HepG2 (cell line): Measurements from ENCODE around the gene CAMKK1. TPM values are rescaled to one million over a fixed set of nuclear protein-coding genes. Genes with fewer than 3 reads are reported as not detected.
A peak's percentile ranks its signal among the peaks of the same experiment; 100 is the strongest.

Experiments
- FLYWCH1 ChIP-seq: sonication (generic); formaldehyde crosslinking; IDR thresholded peaks from 2 replicates; pipeline ENCODE4 v1.8.1; 2023; ENCODE audit warnings: mild to moderate bottlenecking, missing genetic modification reagents
- FOXA3 ChIP-seq: IDR thresholded peaks from 2 replicates; pipeline ENCODE4 v1.6.1; 2016; ENCODE audit warnings: missing genetic modification reagents, missing compliant biosample characterization
- KAT7 ChIP-seq: IDR thresholded peaks from 2 replicates; pipeline ENCODE4 v1.6.1; 2018; ENCODE audit warnings: borderline replicate concordance, missing compliant biosample characterization
- POLR2G ChIP-seq: fragments of 200-400 bp; formaldehyde crosslinking; IDR thresholded peaks from 2 replicates; pipeline ENCODE4 v1.6.1; 2018; ENCODE audit warnings: mild to moderate bottlenecking, low read depth, low read length, moderate library complexity
- SRSF9 ChIP-seq: fragments of 200-400 bp; formaldehyde crosslinking; IDR thresholded peaks from 2 replicates; pipeline ENCODE4 v1.6.1; 2018; ENCODE audit warnings: borderline replicate concordance, mild to moderate bottlenecking, low read depth, low read length; ENCODE audit not compliant: insufficient read depth, poor library complexity, severe bottlenecking
- TCF7 ChIP-seq: sonication (generic); IDR thresholded peaks from 2 replicates; pipeline ENCODE4 v1.6.1; 2016; ENCODE audit warnings: antibody characterized with exemption, low read depth
- ZFP36L2 ChIP-seq: sonication (generic); formaldehyde crosslinking; IDR thresholded peaks from 2 replicates; pipeline ENCODE4 v1.4.0; 2020; ENCODE audit warnings: missing genetic modification reagents
- ZMAT5 ChIP-seq: sonication (generic); formaldehyde crosslinking; IDR thresholded peaks from 2 replicates; pipeline ENCODE4 v1.5.0; 2020; ENCODE audit warnings: mild to moderate bottlenecking, low read depth, missing genetic modification reagents, borderline replicate concordance
- ZNF205 ChIP-seq: IDR thresholded peaks from 2 replicates; pipeline ENCODE4 v1.6.1; 2018; ENCODE audit warnings: missing biosample characterization, missing genetic modification reagents
- ZNF572 ChIP-seq: sonication (generic); formaldehyde crosslinking; IDR thresholded peaks from 2 replicates; pipeline ENCODE4 v1.5.1; 2020; ENCODE audit warnings: mild to moderate bottlenecking, missing genetic modification reagents
- ZNF660 ChIP-seq: sonication (generic); formaldehyde crosslinking; IDR thresholded peaks from 2 replicates; pipeline ENCODE4 v1.5.1; 2020; ENCODE audit warnings: mild to moderate bottlenecking, low read depth, missing genetic modification reagents, borderline replicate concordance
- ZNF724P ChIP-seq: sonication (generic); formaldehyde crosslinking; IDR thresholded peaks from 2 replicates; pipeline ENCODE4 v1.8.0; 2022; ENCODE audit warnings: missing genetic modification reagents, borderline replicate concordance
- ZNF773 ChIP-seq: sonication (generic); formaldehyde crosslinking; IDR thresholded peaks from 2 replicates; pipeline ENCODE4 v1.4.0; 2020; ENCODE audit warnings: missing genetic modification reagents, borderline replicate concordance
- ZXDC ChIP-seq: sonication (generic); formaldehyde crosslinking; IDR thresholded peaks from 2 replicates; pipeline ENCODE4 v1.5.0; 2020; ENCODE audit warnings: mild to moderate bottlenecking, missing genetic modification reagents
- polyA plus RNA-seq, 8 experiments: library from polyadenylated mRNA; depleted of rRNA in 3 of 8; stranded (reverse) in 7 of 8; unstranded in 1 of 8; fragments of >200 nt; fragmentation: Illumina TruSeq in 4 of 8; extraction: Trizol in 4 of 8; gene quantifications; 2 replicates each; pipeline versions ENCODE4 v1.2.1 to v1.2.3, GENCODE V29; 2011 to 2016; ENCODE audit warnings: low read depth in 4 of 8, missing spikeins in 1 of 8, mixed read lengths in 1 of 8; ENCODE audit not compliant: insufficient read depth in 1 of 8
- total RNA-seq, 5 experiments: library from RNA; depleted of rRNA; stranded (reverse); fragments of >200 nt; fragmentation: Illumina TruSeq; extraction: Trizol; gene quantifications; 2 replicates each; pipeline ENCODE4 v1.2.3, GENCODE V29; 2016; ENCODE audit warnings: low read depth in 1 of 5
- TF ChIP-seq, protein P1 (sequence below): sonication (generic); formaldehyde crosslinking; IDR thresholded peaks from 2 replicates; pipeline ENCODE4 v1.4.0; 2020; ENCODE audit warnings: missing genetic modification reagents
- TF ChIP-seq, protein P2 (sequence below): sonication (generic); formaldehyde crosslinking; IDR thresholded peaks from 2 replicates; pipeline ENCODE4 v1.5.1; 2020; ENCODE audit warnings: missing genetic modification reagents, mild to moderate bottlenecking, borderline replicate concordance
- TF ChIP-seq, protein P3 (sequence below): sonication (generic); formaldehyde crosslinking; IDR thresholded peaks from 2 replicates; pipeline ENCODE4 v1.5.0; 2020; ENCODE audit warnings: mild to moderate bottlenecking, missing genetic modification reagents, borderline replicate concordance
- TF ChIP-seq, protein P4 (sequence below): IDR thresholded peaks from 2 replicates; pipeline ENCODE4 v1.6.1; 2016; ENCODE audit warnings: low read depth, control low read depth

CAMKK1 gene
- total and polyA plus RNA-seq, 2 of the 13 experiments (the other 11 are each of a cell fraction or from before 2014, with no cell fraction given): 1.5 to 1.6 TPM

DNA sequence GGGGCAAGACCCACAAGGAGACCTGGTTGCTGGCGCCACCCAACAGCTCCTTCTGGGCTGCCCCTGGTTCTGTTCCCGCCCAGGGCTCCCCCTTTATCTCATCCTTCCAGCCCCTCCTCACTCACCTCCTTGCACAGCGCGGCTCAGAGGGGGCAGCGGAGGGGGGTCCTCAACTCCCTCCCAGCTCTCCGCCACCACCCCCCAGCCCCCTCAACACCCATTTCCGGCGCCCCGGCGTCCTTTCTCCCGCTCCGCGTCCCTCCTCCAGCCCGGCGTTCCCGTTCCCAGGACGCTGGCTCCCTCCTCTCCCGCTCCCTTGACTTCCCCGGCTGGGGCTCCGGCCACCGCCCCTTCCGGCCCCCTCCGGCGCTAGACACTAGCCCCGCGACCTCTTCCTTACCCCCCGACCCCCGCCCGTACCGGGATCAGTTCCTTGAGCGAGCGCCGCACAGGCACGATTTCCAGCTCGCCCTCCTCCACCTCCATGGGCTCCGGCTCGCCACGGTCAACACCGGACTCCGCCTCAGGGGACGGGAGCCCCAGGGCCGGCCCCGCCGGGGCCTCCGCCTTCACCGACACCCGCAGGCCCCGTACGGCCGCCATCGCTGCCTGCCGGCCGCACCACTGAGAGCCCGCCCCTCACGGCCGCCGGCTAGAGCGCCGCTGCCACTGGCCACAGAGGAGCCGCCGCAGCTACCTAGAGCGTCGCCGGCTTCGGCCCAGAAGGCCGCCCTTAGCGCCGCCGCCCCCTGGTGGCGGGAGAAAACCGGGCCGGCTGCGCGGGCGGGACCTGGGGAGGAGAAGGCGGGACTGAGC is 47.0 kb downstream of the CAMKK1 start, which contains the start of gene NCBP3 (continued):
- TF ChIP-seq, protein P1, sequence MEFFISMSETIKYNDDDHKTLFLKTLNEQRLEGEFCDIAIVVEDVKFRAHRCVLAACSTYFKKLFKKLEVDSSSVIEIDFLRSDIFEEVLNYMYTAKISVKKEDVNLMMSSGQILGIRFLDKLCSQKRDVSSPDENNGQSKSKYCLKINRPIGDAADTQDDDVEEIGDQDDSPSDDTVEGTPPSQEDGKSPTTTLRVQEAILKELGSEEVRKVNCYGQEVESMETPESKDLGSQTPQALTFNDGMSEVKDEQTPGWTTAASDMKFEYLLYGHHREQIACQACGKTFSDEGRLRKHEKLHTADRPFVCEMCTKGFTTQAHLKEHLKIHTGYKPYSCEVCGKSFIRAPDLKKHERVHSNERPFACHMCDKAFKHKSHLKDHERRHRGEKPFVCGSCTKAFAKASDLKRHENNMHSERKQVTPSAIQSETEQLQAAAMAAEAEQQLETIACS (CRISPR knock-in tag): no peak
- TF ChIP-seq ZNF572: 0 out of 2 replicates have a peak, but pooled peaks have one; percentile 48
- TF ChIP-seq, protein P2, sequence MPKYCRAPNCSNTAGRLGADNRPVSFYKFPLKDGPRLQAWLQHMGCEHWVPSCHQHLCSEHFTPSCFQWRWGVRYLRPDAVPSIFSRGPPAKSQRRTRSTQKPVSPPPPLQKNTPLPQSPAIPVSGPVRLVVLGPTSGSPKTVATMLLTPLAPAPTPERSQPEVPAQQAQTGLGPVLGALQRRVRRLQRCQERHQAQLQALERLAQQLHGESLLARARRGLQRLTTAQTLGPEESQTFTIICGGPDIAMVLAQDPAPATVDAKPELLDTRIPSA (CRISPR knock-in tag): no peak; the same call in none of the 2 replicates
- TF ChIP-seq ZNF773 (CRISPR knock-in tag): no peak
- no peak for TF ChIP-seq ZMAT5 (CRISPR knock-in tag)
- TF ChIP-seq ZNF724P (CRISPR knock-in tag): no peak
- peak; percentile 87; the same call in 1 of the 2 replicates for TF ChIP-seq KAT7
- TF ChIP-seq, protein P3, sequence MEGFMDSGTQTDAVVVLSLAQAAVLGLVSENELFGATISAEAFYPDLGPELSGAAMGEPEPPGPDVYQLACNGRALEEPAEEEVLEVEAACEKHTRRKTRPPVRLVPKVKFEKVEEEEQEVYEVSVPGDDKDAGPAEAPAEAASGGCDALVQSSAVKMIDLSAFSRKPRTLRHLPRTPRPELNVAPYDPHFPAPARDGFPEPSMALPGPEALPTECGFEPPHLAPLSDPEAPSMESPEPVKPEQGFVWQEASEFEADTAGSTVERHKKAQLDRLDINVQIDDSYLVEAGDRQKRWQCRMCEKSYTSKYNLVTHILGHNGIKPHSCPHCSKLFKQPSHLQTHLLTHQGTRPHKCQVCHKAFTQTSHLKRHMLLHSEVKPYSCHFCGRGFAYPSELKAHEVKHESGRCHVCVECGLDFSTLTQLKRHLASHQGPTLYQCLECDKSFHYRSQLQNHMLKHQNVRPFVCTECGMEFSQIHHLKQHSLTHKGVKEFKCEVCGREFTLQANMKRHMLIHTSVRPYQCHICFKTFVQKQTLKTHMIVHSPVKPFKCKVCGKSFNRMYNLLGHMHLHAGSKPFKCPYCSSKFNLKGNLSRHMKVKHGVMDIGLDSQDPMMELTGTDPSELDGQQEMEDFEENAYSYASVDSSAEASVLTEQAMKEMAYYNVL: peak; percentile 89; the same call in 1 of the 2 replicates
- TF ChIP-seq POLR2G: peak; percentile 96
- no peak for TF ChIP-seq ZFP36L2
- peak; percentile 75 for TF ChIP-seq FOXA3
- 0 out of 2 replicates have a peak, but pooled peaks have one; percentile 29 for TF ChIP-seq ZNF660 (CRISPR knock-in tag)
- TF ChIP-seq ZXDC (CRISPR knock-in tag): 0 out of 2 replicates have a peak, but pooled peaks have one; percentile 45
- no peak; the same call in 1 of the 2 replicates for TF ChIP-seq ZNF205 (CRISPR knock-in tag)
- TF ChIP-seq SRSF9: no peak
- no peak for TF ChIP-seq TCF7
- TF ChIP-seq FLYWCH1 (CRISPR knock-in tag): no peak
- TF ChIP-seq, protein P4, sequence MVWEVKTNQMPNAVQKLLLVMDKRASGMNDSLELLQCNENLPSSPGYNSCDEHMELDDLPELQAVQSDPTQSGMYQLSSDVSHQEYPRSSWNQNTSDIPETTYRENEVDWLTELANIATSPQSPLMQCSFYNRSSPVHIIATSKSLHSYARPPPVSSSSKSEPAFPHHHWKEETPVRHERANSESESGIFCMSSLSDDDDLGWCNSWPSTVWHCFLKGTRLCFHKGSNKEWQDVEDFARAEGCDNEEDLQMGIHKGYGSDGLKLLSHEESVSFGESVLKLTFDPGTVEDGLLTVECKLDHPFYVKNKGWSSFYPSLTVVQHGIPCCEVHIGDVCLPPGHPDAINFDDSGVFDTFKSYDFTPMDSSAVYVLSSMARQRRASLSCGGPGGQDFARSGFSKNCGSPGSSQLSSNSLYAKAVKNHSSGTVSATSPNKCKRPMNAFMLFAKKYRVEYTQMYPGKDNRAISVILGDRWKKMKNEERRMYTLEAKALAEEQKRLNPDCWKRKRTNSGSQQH: peak; percentile 87; the same call in 1 of the 2 replicates
